ENCODE data around the gene NDUFAF8.

- TF ChIP-seq CTCF (IDR thresholded peaks at IDR 0.05) (no peak), POLR2AphosphoS5 (IDR thresholded peaks at IDR 0.05) (no peak)
Observed at GRCh38 chr17:81196505-81197408, 42.4 kb upstream of the NDUFAF8 start.

All from gastroesophageal sphincter (tissue), 3 donors.